KMS-11 (cell line): ENCODE measurements around the gene FNDC8.

ENCODE experiments used
- H2AFZ ChIP-seq: fragments of 200-600 bp; sonication (generic); 2 replicates; pipeline ENCODE4 v1.6.1; 2016; ENCODE audit warnings: antibody characterized with exemption, mixed run types, low read depth
- H3K27ac ChIP-seq: fragments of 200-600 bp; sonication (generic); 2 replicates; pipeline ENCODE4 v1.6.1; 2016; ENCODE audit warnings: mild to moderate bottlenecking, mixed run types
- H3K27me3 ChIP-seq: fragments of 200-600 bp; sonication (generic); 2 replicates; pipeline ENCODE4 v1.6.1; 2017; ENCODE audit warnings: mild to moderate bottlenecking, low read depth, mixed run types, moderate library complexity; ENCODE audit not compliant: insufficient read depth
- H3K36me3 ChIP-seq: fragments of 200-600 bp; sonication (generic); 2 replicates; pipeline ENCODE4 v1.6.1; 2017; ENCODE audit warnings: mild to moderate bottlenecking, mixed run types; ENCODE audit not compliant: insufficient read depth
- H3K4me1 ChIP-seq: fragments of 200-600 bp; sonication (generic); 2 replicates; pipeline ENCODE4 v1.6.1; 2016; ENCODE audit warnings: mild to moderate bottlenecking, low read depth, mixed run types; ENCODE audit not compliant: poor library complexity, severe bottlenecking
- H3K4me2 ChIP-seq: fragments of 200-600 bp; sonication (generic); 2 replicates; pipeline ENCODE4 v1.7.0; 2016; ENCODE audit warnings: mild to moderate bottlenecking, mixed run types
- H3K4me3 ChIP-seq: fragments of 200-600 bp; sonication (generic); IDR thresholded peaks from 2 replicates; pipeline ENCODE4 v1.6.1; 2017; ENCODE audit warnings: low read depth, low read length, mixed read lengths; ENCODE audit not compliant: insufficient read depth
- H3K79me2 ChIP-seq: fragments of 200-600 bp; sonication (generic); 2 replicates; pipeline ENCODE4 v1.6.1; 2016; ENCODE audit warnings: low read depth, mixed run types; ENCODE audit not compliant: insufficient read depth
- H3K9ac ChIP-seq: fragments of 200-600 bp; sonication (generic); 2 replicates; pipeline ENCODE4 v1.6.1; 2016; ENCODE audit warnings: mild to moderate bottlenecking, mixed run types
- H4K20me1 ChIP-seq: fragments of 200-600 bp; sonication (generic); 2 replicates; pipeline ENCODE4 v1.6.1; 2016; ENCODE audit warnings: mild to moderate bottlenecking, mixed run types; ENCODE audit not compliant: insufficient read depth
- CTCF ChIP-seq: fragments of 200-600 bp; sonication (generic); conservative IDR thresholded peaks from 2 replicates; pipeline ENCODE4 v1.6.1; 2017; ENCODE audit warnings: low read depth, mild to moderate bottlenecking, antibody characterized with exemption, low read length, moderate library complexity, mixed read lengths

The FNDC8 gene

GRCh38 chr17:35099908-35100307, 21.5 kb upstream of the FNDC8 start:
- Histone ChIP-seq H2AFZ (no peak overlapping the region), H3K79me2 (no peaks in the 10 kb centered on the region), H3K4me2 (no peak overlapping the region), H3K4me3 (no peak overlapping the region), H3K9ac (no peak overlapping the region), H3K27me3 (no peaks in the 10 kb centered on the region), H3K36me3 (0 out of 2 replicates have a peak, but pooled peaks cover 5% of the 10 kb centered on the region), H4K20me1 (no peaks in the 10 kb centered on the region), H3K4me1 (no peaks in the 10 kb centered on the region), H3K27ac (no peak overlapping the region)
- no peak for TF ChIP-seq CTCF

- H3K79me2 ChIP-seq: no peaks in the 10 kb centered on the region
- TF ChIP-seq CTCF: no peak
- no peak overlapping the region for H2AFZ ChIP-seq
- 0 out of 2 replicates have a peak, but pooled peaks cover 5% of the 10 kb centered on the region for H3K36me3 ChIP-seq
- H4K20me1 ChIP-seq: no peaks in the 10 kb centered on the region
- no peak overlapping the region for H3K9ac ChIP-seq
- no peaks in the 10 kb centered on the region for H3K4me1 ChIP-seq
- no peak overlapping the region for H3K27ac ChIP-seq
- no peaks in the 10 kb centered on the region for H3K27me3 ChIP-seq
- no peak overlapping the region for H3K4me2 ChIP-seq
- H3K4me3 ChIP-seq: no peak overlapping the region
These were observed 20.4 kb upstream of the FNDC8 start for GRCh38 chr17:35101036-35101435.

- H2AFZ ChIP-seq: no peak overlapping the region
- no peaks in the 10 kb centered on the region for H3K79me2 ChIP-seq
- H3K36me3 ChIP-seq: 0 out of 2 replicates have a peak, but pooled peaks cover 5% of the 10 kb centered on the region
- H4K20me1 ChIP-seq: no peaks in the 10 kb centered on the region
- no peaks in the 10 kb centered on the region for H3K27me3 ChIP-seq
- no peak for TF ChIP-seq CTCF
- no peak overlapping the region for H3K9ac ChIP-seq
- H3K4me3 ChIP-seq: no peak overlapping the region
- no peak overlapping the region for H3K4me2 ChIP-seq
- no peak overlapping the region for H3K27ac ChIP-seq
- H3K4me1 ChIP-seq: no peaks in the 10 kb centered on the region
These were observed 19.7 kb upstream of the FNDC8 start for GRCh38 chr17:35101725-35102124.

- Histone ChIP-seq H3K27ac (no peak overlapping the region), H3K79me2 (no peaks in the 10 kb centered on the region), H3K36me3 (0 out of 2 replicates have a peak, but pooled peaks cover 5% of the 10 kb centered on the region), H3K9ac (no peak overlapping the region), H3K4me3 (no peak overlapping the region), H2AFZ (no peak overlapping the region), H3K27me3 (no peaks in the 10 kb centered on the region), H3K4me1 (no peaks in the 10 kb centered on the region), H3K4me2 (no peak overlapping the region), H4K20me1 (no peaks in the 10 kb centered on the region)
- TF ChIP-seq CTCF: no peak
These were observed 18.1 kb upstream of the FNDC8 start for GRCh38 chr17:35103271-35103670.
